A549 (cell line): ENCODE measurements around the gene RNF5. TPM values are rescaled to one million over a fixed set of nuclear protein-coding genes. Genes with fewer than 3 reads are reported as not detected.

Source experiments
- ATAC-seq, 2 experiments: fragments of 200-7000 bp in 1 of 2; fragments of >200 bp in 1 of 2; cut with Nextera tagmentation in 1 of 2; cut with Tn5 transposase in 1 of 2; 3 replicates each; pipeline versions ENCODE4 v1.8.0 to v1.9.1; 2018 to 2020; ENCODE audit warnings: mild to moderate bottlenecking in 1 of 2, moderate library complexity in 1 of 2
- CTCF ChIA-PET: fragments of 300-600 bp; sonication (Branson Sonifier 250); formaldehyde crosslinking; extraction: SDS; loops from one replicate; lab custom pipeline; 2021; ENCODE audit warnings: antibody characterized with exemption, inconsistent platforms; lab: Yijun Ruan, JAX
- POLR2A ChIA-PET: fragments of 350-600 bp; formaldehyde crosslinking; extraction: SDS; loops from one replicate; lab custom pipeline; 2021; ENCODE audit warnings: antibody characterized with exemption, inconsistent platforms; lab: Yijun Ruan, JAX
- DNase-seq, 2 experiments: peaks; one replicate each; pipeline versions ENCODE4 v3.0.0 to v3.0.0-alpha.2; 2011 to 2016; ENCODE audit warnings: low read depth in 1 of 2, low spot score in 1 of 2
- FAIRE-seq: peaks from 2 replicates; lab custom pipeline; 2011; peaks lifted over from hg19 to GRCh38; lab: Jason Lieb, UNC
- H3K27ac ChIP-seq, 2 experiments: fragments of >200 bp; sonication (Bioruptor Twin); formaldehyde crosslinking; 3 replicates each; pipeline ENCODE4 v1.5.1; 2016 to 2017
- H3K4me1 ChIP-seq: fragments of >200 bp; sonication (Bioruptor Twin); formaldehyde crosslinking; 3 replicates; pipeline ENCODE4 v1.6.1; 2016
- H3K4me2 ChIP-seq: fragments of >200 bp; sonication (Bioruptor Twin); formaldehyde crosslinking; 3 replicates; pipeline ENCODE4 v1.6.1; 2016
- H3K4me3 ChIP-seq: fragments of >200 bp; sonication (Bioruptor Twin); formaldehyde crosslinking; 3 replicates; pipeline ENCODE4 v1.5.1; 2016
- H3K9me3 ChIP-seq: fragments of >200 bp; sonication (Bioruptor Twin); formaldehyde crosslinking; 3 replicates; pipeline ENCODE4 v1.6.1; 2016
- CBX2 ChIP-seq: fragments of 200-600 bp; sonication (generic); IDR thresholded peaks from 2 replicates; pipeline ENCODE4 v1.6.1; 2016; ENCODE audit warnings: low read depth, mild to moderate bottlenecking, borderline replicate concordance
- CHD4 ChIP-seq: fragments of 200-600 bp; sonication (generic); IDR thresholded peaks from 2 replicates; pipeline ENCODE4 v1.6.1; 2016; ENCODE audit warnings: antibody characterized with exemption, mild to moderate bottlenecking, borderline replicate concordance
- CTCF ChIP-seq: fragments of >200 bp; sonication (Bioruptor Twin); formaldehyde crosslinking; IDR thresholded peaks from 3 replicates; pipeline ENCODE4 v1.5.1; 2016
- EHF ChIP-seq: fragments of 250-450 bp; sonication (Bioruptor Pico); IDR thresholded peaks from 2 replicates; pipeline ENCODE4 v1.5.0; 2020; ENCODE audit warnings: mild to moderate bottlenecking
- ELK1 ChIP-seq: fragments of 150-350 bp; IDR thresholded peaks from 2 replicates; pipeline ENCODE4 v1.6.1; 2014; ENCODE audit warnings: low read depth, mild to moderate bottlenecking, low read length
- ESRRA ChIP-seq: fragments of 150-350 bp; IDR thresholded peaks from 2 replicates; pipeline ENCODE4 v1.6.1; 2014; ENCODE audit warnings: mild to moderate bottlenecking, low read length, borderline replicate concordance
- GATA3 ChIP-seq: IDR thresholded peaks from 2 replicates; pipeline ENCODE4 v1.6.1; 2012; ENCODE audit warnings: borderline replicate concordance
- HES2 ChIP-seq: fragments of >200 bp; sonication (Bioruptor Twin); formaldehyde crosslinking; IDR thresholded peaks from 2 replicates; pipeline ENCODE4 v1.6.1; 2016
- MYC ChIP-seq: IDR thresholded peaks from 2 replicates; pipeline ENCODE4 v1.6.1; 2012; ENCODE audit warnings: mild to moderate bottlenecking, inconsistent platforms, low read length, improper control_type of control experiment, borderline replicate concordance
- POLR2AphosphoS2 ChIP-seq: conservative IDR thresholded peaks from 2 replicates; pipeline ENCODE4 v1.6.1; 2012; ENCODE audit warnings: low read length, improper control_type of control experiment, inconsistent platforms
- RAD21 ChIP-seq, 2 experiments: fragments of >200 bp in 1 of 2; sonication (Bioruptor Twin) in 1 of 2; formaldehyde crosslinking in 1 of 2; IDR thresholded peaks in 1 of 2; conservative IDR thresholded peaks in 1 of 2; 2 replicates in 1 of 2; 3 replicates in 1 of 2; pipeline ENCODE4 v1.6.1; 2012 to 2018; ENCODE audit warnings: inconsistent platforms in 1 of 2
- RARB ChIP-seq: fragments of 250-450 bp; sonication (Bioruptor Pico); IDR thresholded peaks from 2 replicates; pipeline ENCODE4 v1.8.0; 2021; ENCODE audit warnings: mild to moderate bottlenecking, moderate library complexity
- ZC3H11A ChIP-seq: fragments of 450-650 bp; IDR thresholded peaks from 2 replicates; pipeline ENCODE4 v1.6.1; 2014; ENCODE audit warnings: antibody characterized with exemption, mild to moderate bottlenecking
- WGBS: methylation state at CpG from one replicate; pipeline ENCODE4 v1.1.6; 2017; ENCODE audit errors: missing lambda C conversion rate; 5-methylcytosine and 5-hydroxymethylcytosine counted together
- polyA plus RNA-seq, 4 experiments: library from polyadenylated mRNA; depleted of rRNA in 3 of 4; stranded (reverse); fragments of >200 nt; fragmentation: RNase III in 1 of 4; extraction: RNeasy Plus Mini Kit Qiagen cat#74134 plus additional on column Dnase treatment in 1 of 4; gene quantifications; 2 replicates in 3 of 4; 3 replicates in 1 of 4; pipeline ENCODE4 v1.2.3, GENCODE V29; 2011 to 2017
- TF ChIP-seq, protein P1 (sequence below): fragments of 450-650 bp; IDR thresholded peaks from 2 replicates; pipeline ENCODE4 v1.6.1; 2014; ENCODE audit warnings: antibody characterized with exemption
- TF ChIP-seq, protein P2 (sequence below): fragments of 250-450 bp; sonication (Bioruptor Pico); IDR thresholded peaks from 2 replicates; pipeline ENCODE4 v1.5.0; 2021; ENCODE audit warnings: mild to moderate bottlenecking, moderate library complexity, borderline replicate concordance
- TF ChIP-seq, protein P3 (sequence below): fragments of 250-450 bp; sonication (Bioruptor Pico); IDR thresholded peaks from 2 replicates; pipeline ENCODE4 v1.5.0; 2020; ENCODE audit warnings: low read depth, mild to moderate bottlenecking, moderate library complexity

The RNF5 gene
- polyA plus RNA-seq, 2 of the 4 experiments (the other 2 are of a cell fraction): 54.1 to 62.7 TPM

DNA sequence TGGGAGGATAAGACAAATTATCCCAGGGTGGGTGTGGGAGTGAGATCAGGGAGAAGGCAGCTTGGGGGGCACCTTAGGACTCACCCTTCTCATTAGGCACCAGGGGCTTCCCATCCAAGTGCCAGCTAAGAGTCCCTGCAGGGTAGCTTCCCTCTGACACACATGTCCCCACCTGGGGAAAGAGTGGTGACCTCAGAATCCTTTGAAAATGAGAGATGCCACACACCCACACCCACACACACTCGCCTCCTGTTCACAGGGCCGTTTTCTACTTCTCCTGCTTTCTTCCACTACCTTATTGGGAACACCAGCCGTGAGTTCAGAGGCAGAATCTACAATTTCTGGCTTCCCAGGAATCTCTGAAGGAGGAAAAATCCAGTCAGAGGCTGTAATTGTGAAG, 4.8 kb downstream of the RNF5 start:
- TF ChIP-seq GATA3: no peak
- H3K4me3 ChIP-seq: no peak overlapping the region
- H3K4me2 ChIP-seq: no peak overlapping the region
- POLR2A ChIA-PET: interaction anchor here (1.3 kb wide), 1 partner anchor 13 kb away, joined by 3 read pairs; no protein-coding TSS in a partner anchor
- H3K27ac ChIP-seq: no peak overlapping the region
- ATAC-seq (no peak), FAIRE-seq (no peak), DNase-seq (no peak)
- H3K4me1 ChIP-seq: peaks cover 25% of the 10 kb centered on the region
- WGBS: 83% methylated on average over 3 of the region's 3 CpGs
- CTCF ChIA-PET: interaction anchor here (0.6 to 1.7 kb wide), 4 partner anchors 11 to 64 kb away, joined by 4 to 6 read pairs (median 5); no protein-coding TSS in a partner anchor
- H3K9me3 ChIP-seq: no peaks in the 10 kb centered on the region

DNA sequence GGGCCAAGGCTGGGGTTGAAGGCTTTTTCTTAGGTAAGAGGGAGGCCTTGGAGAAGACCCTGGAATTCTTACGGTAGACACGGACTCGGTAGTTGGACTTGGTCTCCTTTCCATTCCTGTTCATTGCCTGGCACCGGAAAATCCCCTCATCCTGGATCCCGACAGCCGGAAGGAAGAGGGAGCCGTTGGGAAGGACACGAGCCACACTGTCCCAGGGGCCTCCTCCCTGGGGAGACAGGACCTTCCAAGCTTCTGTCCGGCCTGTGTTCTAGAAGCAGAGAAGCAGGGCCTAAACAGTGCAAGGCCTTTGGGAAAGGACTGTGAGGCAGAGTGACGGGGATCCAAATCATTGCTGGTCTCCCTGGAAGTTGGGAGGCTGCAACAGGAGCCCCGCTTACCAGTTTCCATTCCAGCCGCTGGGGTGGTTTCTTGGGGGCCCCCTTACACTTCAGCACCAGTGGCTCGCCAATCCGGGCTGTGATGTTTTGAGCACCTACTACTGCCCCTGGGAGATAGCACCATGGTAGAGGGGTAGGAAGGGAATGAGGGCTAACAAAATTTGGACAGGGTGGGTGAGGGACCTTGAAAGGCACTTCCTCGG, 5.4 kb downstream of the RNF5 start:
- ATAC-seq (no peak), FAIRE-seq (no peak), DNase-seq (no peak)
- WGBS: 89% methylated on average over 13 of the region's 15 CpGs
- H3K9me3 ChIP-seq: no peaks in the 10 kb centered on the region
- H3K27ac ChIP-seq: no peak overlapping the region
- TF ChIP-seq, protein P1, sequence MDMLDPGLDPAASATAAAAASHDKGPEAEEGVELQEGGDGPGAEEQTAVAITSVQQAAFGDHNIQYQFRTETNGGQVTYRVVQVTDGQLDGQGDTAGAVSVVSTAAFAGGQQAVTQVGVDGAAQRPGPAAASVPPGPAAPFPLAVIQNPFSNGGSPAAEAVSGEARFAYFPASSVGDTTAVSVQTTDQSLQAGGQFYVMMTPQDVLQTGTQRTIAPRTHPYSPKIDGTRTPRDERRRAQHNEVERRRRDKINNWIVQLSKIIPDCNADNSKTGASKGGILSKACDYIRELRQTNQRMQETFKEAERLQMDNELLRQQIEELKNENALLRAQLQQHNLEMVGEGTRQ: no peak
- TF ChIP-seq CBX2 (no peak), RAD21 (conservative IDR thresholded peaks at IDR 0.05 in 1 of 2, IDR thresholded peaks at IDR 0.05 in 1 of 2) (no peak), ELK1 (no peak), HES2 (no peak), ESRRA (no peak), POLR2AphosphoS2 (no peak), CHD4 (no peak), EHF (CRISPR knock-in tag) (no peak), CTCF (no peak), RARB (CRISPR knock-in tag) (no peak), MYC (no peak), ZC3H11A (no peak)
- TF ChIP-seq, protein P2, sequence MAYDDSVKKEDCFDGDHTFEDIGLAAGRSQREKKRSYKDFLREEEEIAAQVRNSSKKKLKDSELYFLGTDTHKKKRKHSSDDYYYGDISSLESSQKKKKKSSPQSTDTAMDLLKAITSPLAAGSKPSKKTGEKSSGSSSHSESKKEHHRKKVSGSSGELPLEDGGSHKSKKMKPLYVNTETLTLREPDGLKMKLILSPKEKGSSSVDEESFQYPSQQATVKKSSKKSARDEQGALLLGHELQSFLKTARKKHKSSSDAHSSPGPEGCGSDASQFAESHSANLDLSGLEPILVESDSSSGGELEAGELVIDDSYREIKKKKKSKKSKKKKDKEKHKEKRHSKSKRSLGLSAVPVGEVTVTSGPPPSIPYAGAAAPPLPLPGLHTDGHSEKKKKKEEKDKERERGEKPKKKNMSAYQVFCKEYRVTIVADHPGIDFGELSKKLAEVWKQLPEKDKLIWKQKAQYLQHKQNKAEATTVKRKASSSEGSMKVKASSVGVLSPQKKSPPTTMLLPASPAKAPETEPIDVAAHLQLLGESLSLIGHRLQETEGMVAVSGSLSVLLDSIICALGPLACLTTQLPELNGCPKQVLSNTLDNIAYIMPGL: no peak
- TF ChIP-seq, protein P3, sequence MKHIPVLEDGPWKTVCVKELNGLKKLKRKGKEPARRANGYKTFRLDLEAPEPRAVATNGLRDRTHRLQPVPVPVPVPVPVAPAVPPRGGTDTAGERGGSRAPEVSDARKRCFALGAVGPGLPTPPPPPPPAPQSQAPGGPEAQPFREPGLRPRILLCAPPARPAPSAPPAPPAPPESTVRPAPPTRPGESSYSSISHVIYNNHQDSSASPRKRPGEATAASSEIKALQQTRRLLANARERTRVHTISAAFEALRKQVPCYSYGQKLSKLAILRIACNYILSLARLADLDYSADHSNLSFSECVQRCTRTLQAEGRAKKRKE (CRISPR knock-in tag): no peak
- no peak overlapping the region for H3K4me3 ChIP-seq
- CTCF ChIA-PET: interaction anchor here (1.6 to 1.7 kb wide), 2 partner anchors 11 to 12 kb away, joined by 5 to 6 read pairs; no protein-coding TSS in a partner anchor
- H3K4me1 ChIP-seq: peaks cover 28% of the 10 kb centered on the region
- H3K4me2 ChIP-seq: no peak overlapping the region
- POLR2A ChIA-PET: no interaction called here
